Measurements from ENCODE around the gene RAD51C.
"Not testable (repeated sequence)": the region's sequence is repeated elsewhere in the genome, so short reads cannot be mapped to it uniquely, and the experiment has no call there.

Gene RAD51C

GRCh38 chr17:58692239-58693055 lies at the start of gene RAD51C:
TSS of gene RAD51C (plus strand) at chr17:58692602. CDS start at chr17:58692644, 42 bp downstream.
- peak; percentile 88 for DNase-seq

GRCh38 chr17:58643147-58643546 lies 49.3 kb upstream of the RAD51C start:
- DNase-seq = no peak

DNA sequence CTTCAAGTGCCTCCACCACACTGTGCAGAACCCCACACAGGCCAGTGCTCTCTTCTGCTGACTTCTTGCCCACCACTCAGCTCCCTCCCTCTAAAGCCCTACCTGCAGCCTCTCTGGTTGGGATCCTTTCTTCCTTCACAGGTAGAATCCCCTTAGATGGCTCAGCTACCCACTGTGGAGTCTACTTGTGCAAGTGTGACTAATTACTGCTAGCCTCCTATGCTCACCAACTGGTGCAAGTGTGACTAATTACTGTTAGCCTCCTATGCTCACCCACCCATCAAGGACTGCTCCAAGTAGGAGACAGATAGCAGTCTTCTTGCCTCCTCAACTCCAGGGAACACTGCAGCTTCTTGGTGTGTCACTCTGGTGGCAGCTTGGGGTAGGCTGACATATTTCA lies 44.2 kb upstream of the RAD51C start:
- DNase-seq = no peak

DNA sequence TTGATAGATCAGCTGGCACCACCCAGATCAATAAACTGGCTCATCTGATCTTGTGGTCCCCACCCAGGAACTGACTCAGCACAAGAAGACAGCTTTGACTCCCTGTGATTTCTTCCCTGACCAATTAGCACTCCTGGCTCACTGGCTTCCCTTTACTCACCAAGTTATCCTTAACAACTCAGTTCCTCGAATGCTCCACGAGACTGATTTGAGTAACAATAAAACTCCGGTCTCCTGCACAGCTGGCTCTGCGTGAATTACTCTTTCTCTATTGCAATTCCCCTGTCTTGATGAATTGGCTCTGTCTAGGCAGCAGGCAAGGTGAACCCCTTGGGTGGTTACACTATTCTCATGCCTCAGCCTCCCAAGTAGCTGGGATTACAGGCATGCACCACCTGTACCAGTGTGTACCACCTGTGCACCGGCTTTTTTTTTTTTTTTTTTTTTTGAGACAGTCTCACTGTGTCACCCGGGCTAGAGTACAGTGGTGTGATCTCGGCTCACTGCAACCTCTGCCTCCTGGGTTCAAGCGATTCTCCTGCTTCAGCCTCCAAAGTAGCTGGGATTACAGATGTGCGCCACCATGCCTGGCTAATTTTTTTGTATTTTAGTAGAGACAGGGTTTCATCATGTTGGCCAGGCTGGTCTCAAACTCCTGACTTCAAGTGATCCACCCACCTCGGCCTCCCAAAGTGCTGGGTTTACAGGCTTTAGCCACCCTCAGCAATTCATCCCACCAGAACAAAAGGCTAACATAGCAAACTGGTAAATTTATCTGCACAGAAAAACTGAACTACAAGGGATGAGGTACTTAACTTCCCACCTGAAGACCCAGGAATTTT lies 34.2 kb upstream of the RAD51C start:
- not testable (repeated sequence) for DNase-seq

- DNase-seq = peak; percentile 69
Measured at GRCh38 chr17:58658804-58659713, 33.3 kb upstream of the RAD51C start.

GRCh38 chr17:58659714-58660084 lies 32.7 kb upstream of the RAD51C start:
- not testable (repeated sequence) for DNase-seq

DNA sequence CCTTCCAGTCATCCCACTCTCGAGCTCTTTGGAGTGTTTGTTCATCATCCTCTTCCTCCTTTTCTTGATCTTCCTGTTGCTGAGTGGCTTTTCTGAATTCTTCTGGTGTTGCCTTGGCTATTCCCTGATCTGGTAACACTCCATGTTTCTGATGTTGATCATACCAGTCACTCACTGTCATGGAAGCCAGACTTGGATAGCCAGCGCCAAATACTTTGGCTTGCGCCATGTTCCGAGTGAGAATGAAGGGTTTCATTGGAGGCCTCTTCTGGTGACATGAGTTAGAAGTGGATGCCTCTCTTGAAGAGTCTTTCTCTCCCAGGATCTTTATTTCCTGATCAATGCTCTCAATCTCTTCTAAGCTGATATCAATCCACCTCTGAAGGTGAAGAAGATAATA lies 31.8 kb upstream of the RAD51C start:
- DNase-seq = no peak

GRCh38 chr17:58661499-58661898 lies 30.9 kb upstream of the RAD51C start:
- no peak for DNase-seq

GRCh38 chr17:58664302-58664701 lies 28.1 kb upstream of the RAD51C start:
- no peak for DNase-seq

DNA sequence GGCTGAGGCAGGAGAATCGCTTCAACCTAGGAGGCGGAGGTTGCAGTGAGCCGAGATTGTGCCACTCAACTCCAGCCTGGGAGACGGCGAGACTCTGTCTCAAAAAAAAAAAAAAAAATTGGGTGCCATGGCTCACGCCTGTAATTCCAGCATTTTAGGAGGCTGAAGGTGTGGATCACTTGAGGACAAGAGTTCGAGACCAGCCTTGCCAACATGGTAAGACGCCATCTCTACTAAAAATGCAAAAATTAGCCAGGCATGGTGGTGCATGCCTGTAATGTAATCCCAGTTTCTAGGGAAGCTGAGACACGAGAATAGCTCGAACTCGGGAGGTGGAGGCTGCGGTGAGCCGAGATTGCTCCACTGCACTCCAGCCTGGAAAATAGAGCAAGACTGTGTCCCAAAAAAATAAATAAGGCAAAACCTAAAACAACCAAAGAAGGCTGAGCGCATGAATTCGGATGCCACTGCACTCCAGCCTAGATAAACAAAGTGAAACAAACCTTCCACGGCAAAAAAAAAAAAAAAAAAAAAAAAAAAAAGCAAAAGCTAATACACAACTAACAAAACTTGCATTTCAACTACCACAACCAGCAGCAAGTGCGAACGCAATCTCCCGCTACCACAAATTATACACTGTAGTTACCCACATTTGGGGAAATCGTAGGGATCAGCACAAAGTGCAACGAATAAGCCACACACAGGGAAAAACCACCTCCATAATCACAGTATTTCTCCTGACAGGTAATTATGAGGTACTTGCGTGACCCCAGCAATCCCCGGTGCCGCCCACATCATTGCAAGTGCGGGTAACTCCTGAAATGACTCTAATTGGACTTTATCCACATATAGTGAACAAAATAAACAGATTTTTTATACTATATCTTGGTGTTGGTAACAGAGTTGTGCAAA lies 26.2 kb upstream of the RAD51C start:
- no peak for DNase-seq

DNA sequence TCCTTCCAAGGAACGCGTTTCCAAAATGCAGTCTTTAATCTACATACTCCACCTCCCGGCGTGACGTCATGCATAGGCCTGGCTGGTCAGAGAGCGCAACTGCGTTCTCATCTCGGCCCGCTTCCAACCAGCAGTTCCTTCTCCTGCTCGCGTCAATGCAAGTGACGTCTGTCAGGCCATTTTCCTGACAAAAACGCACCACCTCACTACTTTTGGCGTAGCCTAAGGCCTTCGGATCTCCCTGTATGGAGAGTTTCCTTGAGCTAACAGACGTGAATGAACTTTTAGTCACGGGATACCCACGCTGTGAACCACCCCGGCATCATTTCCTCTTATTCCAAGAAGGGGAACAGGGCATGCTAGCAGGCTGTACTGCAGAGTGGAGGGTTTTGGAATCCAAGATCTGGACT lies 25.5 kb upstream of the RAD51C start:
- DNase-seq = no peak

DNA sequence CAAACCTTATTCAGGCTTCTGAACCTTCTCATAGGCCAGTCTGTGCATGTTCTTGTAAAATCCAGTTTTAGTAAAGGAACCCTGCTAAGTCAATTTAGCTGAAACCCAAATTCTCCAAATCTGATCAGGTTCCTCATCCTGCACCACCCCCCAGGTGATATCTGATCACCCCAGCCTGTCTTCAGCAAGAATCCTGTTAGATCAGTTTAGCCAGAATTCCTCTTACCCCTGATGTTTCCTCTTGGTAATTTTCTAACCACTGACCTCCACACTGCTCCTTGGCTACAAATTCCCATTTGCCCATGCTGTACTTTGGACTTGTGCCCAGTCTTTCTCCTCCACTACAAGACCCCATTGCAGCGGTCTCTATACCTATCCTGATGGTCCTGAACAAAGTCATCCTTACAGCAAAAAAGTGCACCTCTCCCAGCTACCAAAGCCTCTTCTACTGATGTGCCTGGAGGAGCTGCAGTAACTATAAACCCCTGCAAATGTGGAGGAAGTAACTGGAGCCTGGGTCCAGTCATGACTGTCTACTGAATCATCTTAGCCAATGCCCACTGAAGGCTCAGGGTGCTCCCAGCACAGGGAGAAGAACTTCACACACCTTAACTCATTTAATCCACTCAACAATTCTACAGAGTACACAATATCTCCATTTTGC lies 24.3 kb upstream of the RAD51C start:
- no peak for DNase-seq

- DNase-seq = no peak
Measured at GRCh38 chr17:58668598-58668935, 23.8 kb upstream of the RAD51C start.

DNA sequence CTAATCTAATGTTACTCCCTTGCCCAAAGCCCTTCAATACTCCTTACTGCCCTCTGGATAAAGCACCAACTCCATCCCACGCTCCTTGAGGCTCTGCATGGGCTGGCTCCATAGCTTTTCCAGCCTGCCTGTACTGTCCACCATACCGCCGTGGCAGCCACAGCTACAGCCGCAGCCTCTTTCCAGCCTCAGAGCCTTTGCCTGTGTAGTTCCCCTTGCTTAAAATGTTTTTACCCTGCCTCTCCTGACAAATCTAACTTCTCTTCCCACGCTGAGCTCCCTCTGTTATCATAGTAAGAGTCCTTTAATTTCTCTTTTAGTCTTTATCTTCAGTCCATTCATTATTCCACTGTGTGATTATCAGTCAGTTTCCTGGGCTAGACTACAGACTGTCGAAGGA lies 22.5 kb upstream of the RAD51C start:
- no peak for DNase-seq

DNA sequence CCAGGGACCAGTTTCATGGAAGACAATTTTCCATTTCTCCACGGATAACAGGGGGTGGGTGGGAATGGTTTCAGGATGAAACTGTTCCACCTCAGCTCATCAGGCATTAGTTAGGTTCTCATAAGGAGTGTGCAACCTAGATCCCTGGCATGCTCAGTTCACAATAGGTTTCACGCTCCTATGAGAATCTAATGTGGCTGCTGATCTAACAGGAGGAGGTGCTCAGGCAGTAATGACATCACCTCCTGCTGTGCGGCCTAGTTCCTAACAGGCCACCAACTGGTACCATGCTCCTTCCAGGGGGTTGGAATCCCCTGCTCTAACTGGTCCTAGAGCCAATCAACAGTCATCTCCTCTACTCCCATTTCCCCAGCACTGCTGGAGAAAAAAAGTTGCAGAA lies 20.4 kb upstream of the RAD51C start:
- DNase-seq = no peak

DNA sequence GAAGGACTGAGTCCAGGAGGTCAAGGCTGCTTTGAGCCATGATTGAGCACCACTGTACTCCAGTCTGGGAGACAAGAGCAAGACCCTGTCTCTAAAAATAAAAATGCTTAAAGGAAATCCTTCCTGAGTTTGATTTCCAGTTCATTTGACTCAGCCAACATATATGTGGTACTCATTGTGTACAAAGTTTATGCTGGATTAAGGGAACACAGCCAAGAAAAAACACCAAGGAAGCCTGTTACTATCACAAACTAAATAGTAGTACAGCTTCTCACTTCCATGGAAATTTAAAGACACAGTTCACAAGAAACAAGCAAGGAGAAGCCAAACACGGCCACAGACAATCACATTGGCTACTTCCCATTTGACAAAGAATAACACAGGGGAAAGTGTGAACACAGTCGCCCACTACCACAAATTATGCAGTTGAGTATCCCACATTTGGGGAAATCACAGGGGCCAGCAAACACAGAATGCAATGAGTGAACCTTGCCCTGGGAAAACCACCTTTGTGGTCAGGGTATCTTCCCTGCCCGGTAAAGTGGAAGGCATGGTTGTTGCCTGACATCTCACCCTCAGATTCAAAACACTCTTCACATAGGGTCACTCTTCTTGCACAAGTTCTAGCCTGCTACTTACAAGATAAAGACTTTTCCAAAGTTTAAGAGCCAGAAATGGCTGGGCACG lies 15.1 kb upstream of the RAD51C start:
- no peak for DNase-seq

GRCh38 chr17:58678287-58678686 lies 14.1 kb upstream of the RAD51C start:
- not testable (repeated sequence) for DNase-seq

GRCh38 chr17:58679263-58680037 lies 13.0 kb upstream of the RAD51C start:
- no peak for DNase-seq

GRCh38 chr17:58680038-58680369 lies 12.4 kb upstream of the RAD51C start:
- DNase-seq = no peak

DNA sequence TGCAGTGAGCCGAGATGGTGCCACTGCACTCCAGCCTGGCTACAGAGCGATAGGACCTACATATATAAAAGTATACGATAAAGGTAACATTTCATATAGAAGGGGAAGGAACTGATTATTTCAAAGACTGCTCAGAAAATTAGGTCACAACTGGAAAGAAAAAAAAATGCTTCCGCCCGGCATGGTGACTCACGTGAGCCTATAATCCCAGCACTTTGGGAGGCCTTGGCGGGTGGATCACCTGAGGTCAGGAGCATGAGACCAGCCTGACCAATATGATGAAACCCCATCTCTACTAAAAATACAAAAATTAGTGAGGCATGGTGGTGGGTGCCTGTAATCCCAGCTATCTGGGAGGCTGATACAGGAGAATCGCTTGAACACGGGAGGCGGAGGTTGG lies 8.4 kb upstream of the RAD51C start:
- DNase-seq = no peak
